DND-41 (cell line): ENCODE measurements around the gene MSI2.

Source experiments
- ATAC-seq: fragments of 200-7000 bp; cut with Tn5 transposase; 3 replicates; pipeline ENCODE4 v1.9.1; 2021; ENCODE audit warnings: low read depth; ENCODE audit not compliant: insufficient read depth
- DNase-seq: peaks from one replicate; pipeline ENCODE4 v3.0.0-alpha.2; 2020
- H2AFZ ChIP-seq: 2 replicates; pipeline ENCODE4 v1.6.0; 2012; ENCODE audit warnings: low read depth, low read length
- H3K27ac ChIP-seq: 2 replicates; pipeline ENCODE4 v1.5.1; 2012; ENCODE audit warnings: low read length, inconsistent platforms
- H3K27me3 ChIP-seq: fragments of 200-600 bp; sonication (generic); 2 replicates; pipeline ENCODE4 v1.6.0; 2012; ENCODE audit warnings: low read length, mild to moderate bottlenecking, inconsistent platforms; ENCODE audit not compliant: insufficient read depth, poor library complexity
- H3K36me3 ChIP-seq: 2 replicates; pipeline ENCODE4 v1.5.1; 2012; ENCODE audit warnings: low read length, inconsistent platforms; ENCODE audit not compliant: insufficient read depth
- H3K4me1 ChIP-seq: 2 replicates; pipeline ENCODE4 v1.5.1; 2012; ENCODE audit warnings: mild to moderate bottlenecking, low read length; ENCODE audit not compliant: insufficient read depth
- H3K4me2 ChIP-seq: 2 replicates; pipeline ENCODE4 v1.6.0; 2012; ENCODE audit warnings: mild to moderate bottlenecking, moderate library complexity, low read length, inconsistent platforms; ENCODE audit not compliant: insufficient read depth
- H3K4me3 ChIP-seq, 2 experiments: fragments of 200-600 bp in 1 of 2; shearing (Covaris generic) in 1 of 2; 2 replicates each; pipeline ENCODE4 v1.5.1; 2012 to 2016; ENCODE audit warnings: inconsistent platforms in 2 of 2, low read length in 2 of 2, mild to moderate bottlenecking in 2 of 2, low read depth in 1 of 2, moderate library complexity in 1 of 2
- H3K79me2 ChIP-seq: 2 replicates; pipeline ENCODE4 v1.6.0; 2012; ENCODE audit warnings: low read length, inconsistent platforms; ENCODE audit not compliant: insufficient read depth
- H3K9ac ChIP-seq: 2 replicates; pipeline ENCODE4 v1.6.0; 2012; ENCODE audit warnings: low read depth, mild to moderate bottlenecking, inconsistent platforms, low read length, moderate library complexity
- H3K9me3 ChIP-seq: 2 replicates; pipeline ENCODE4 v1.5.1; 2012; ENCODE audit warnings: low read length, moderate library complexity, mild to moderate bottlenecking, inconsistent platforms; ENCODE audit not compliant: insufficient read depth, severe bottlenecking
- H4K20me1 ChIP-seq: 2 replicates; pipeline ENCODE4 v1.6.0; 2012; ENCODE audit warnings: low read length; ENCODE audit not compliant: insufficient read depth
- CTCF ChIP-seq: IDR thresholded peaks from 2 replicates; pipeline ENCODE4 v1.5.1; 2012; ENCODE audit warnings: borderline replicate concordance, low read length, moderate library complexity, mild to moderate bottlenecking; ENCODE audit not compliant: poor library complexity, severe bottlenecking; ENCODE audit errors: extremely low read depth
- EZH2 ChIP-seq: IDR thresholded peaks from 3 replicates; pipeline ENCODE4 v1.6.1; 2012; ENCODE audit warnings: borderline replicate concordance, low read depth, mild to moderate bottlenecking, moderate library complexity, low read length, inconsistent platforms; ENCODE audit not compliant: severe bottlenecking

MSI2 gene

GRCh38 chr17:57485566-57485865 is 229.2 kb downstream of the MSI2 start:
- Histone ChIP-seq H3K9ac (peak overlapping the region; percentile 39), H3K4me1 (peaks cover 100% of the 10 kb centered on the region), H3K4me3 (peak overlapping the region in 1 of 2 experiments; percentile 6; a peak in 1 of 4 replicates), H3K27me3 (no peaks in the 10 kb centered on the region), H4K20me1 (no peaks in the 10 kb centered on the region), H2AFZ (no peak overlapping the region), H3K79me2 (peaks cover 100% of the 10 kb centered on the region), H3K27ac (peak overlapping the region; percentile 91), H3K9me3 (no peaks in the 10 kb centered on the region), H3K4me2 (peak overlapping the region; percentile 33), H3K36me3 (peaks cover 69% of the 10 kb centered on the region)
- no peak for TF ChIP-seq EZH2
- no peak for TF ChIP-seq CTCF
- no peak for DNase-seq
- ATAC-seq = no peak

- Histone ChIP-seq H3K4me3 (peak overlapping the region in 1 of 2 experiments; percentile 40; a peak in 1 of 4 replicates), H3K4me1 (peaks cover 100% of the 10 kb centered on the region), H3K4me2 (peak overlapping the region; percentile 53), H3K79me2 (peaks cover 100% of the 10 kb centered on the region), H3K9ac (peak overlapping the region; percentile 39), H2AFZ (no peak overlapping the region), H4K20me1 (no peaks in the 10 kb centered on the region), H3K27me3 (no peaks in the 10 kb centered on the region), H3K27ac (peak overlapping the region; percentile 91), H3K36me3 (peaks cover 72% of the 10 kb centered on the region), H3K9me3 (no peaks in the 10 kb centered on the region)
- ATAC-seq (no peak), DNase-seq (no peak)
- TF ChIP-seq CTCF = no peak
Observed at GRCh38 chr17:57485916-57486881, 229.9 kb downstream of the MSI2 start.

GRCh38 chr17:57486882-57487301 is 230.6 kb downstream of the MSI2 start:
- peak overlapping the region in 1 of 2 experiments; percentile 40; a peak in 1 of 4 replicates for H3K4me3 ChIP-seq
- H3K36me3 ChIP-seq = peaks cover 73% of the 10 kb centered on the region
- peak overlapping the region; percentile 53 for H3K4me2 ChIP-seq
- no peaks in the 10 kb centered on the region for H4K20me1 ChIP-seq
- peak overlapping the region; percentile 39 for H3K9ac ChIP-seq
- ATAC-seq (peak; percentile 22), DNase-seq (peak; percentile 41)
- H2AFZ ChIP-seq = no peak overlapping the region
- peaks cover 100% of the 10 kb centered on the region for H3K79me2 ChIP-seq
- peaks cover 100% of the 10 kb centered on the region for H3K4me1 ChIP-seq
- H3K27ac ChIP-seq = peak overlapping the region; percentile 91
- no peaks in the 10 kb centered on the region for H3K9me3 ChIP-seq
- no peaks in the 10 kb centered on the region for H3K27me3 ChIP-seq
- TF ChIP-seq EZH2 (no peak), CTCF (no peak)
